Kidney glomerular epithelial cell (primary cell): ENCODE data around the gene PPFIA1.

Source experiments
- DNase-seq: peaks from one replicate; lab custom pipeline; 2025; lab: John Stamatoyannopoulos, UW

PPFIA1 gene

DNA sequence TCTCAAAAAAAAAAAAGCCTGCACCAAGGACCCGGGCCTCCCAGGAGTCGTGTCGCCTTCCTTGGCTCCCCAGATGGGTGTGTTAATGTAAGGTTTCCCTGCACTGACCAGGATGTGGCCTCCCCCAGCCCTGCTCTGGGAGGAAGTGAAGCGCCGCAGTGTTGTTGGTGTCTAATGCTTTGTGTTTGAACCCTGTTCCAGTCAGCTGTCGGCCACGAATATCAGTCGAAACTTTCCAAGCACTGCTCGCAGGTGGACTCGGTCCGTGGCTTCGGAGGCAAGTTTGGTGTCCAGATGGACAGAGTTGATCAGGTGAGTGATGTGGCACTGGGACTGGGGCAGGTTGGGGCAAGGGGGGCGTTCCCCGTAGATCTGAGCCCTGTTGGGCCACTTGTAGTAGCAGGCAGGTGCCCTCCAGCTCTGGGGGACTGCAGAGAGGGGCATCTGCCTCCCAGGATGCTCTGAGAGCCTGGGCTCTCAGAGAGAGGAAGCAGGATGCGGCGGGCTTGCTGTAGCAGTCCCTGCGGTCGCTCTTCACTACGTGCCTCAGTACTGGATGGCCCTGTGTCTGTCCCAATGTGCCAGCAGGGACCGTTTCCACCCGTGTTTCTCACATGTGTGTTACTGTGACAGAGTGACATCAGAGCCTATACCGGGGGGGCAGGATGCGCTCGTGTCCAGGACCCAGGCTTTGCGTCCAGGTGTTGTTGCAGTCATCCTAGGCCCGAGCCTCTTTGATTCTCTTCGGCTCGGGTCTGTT is 144.0 kb downstream of the PPFIA1 start:
- no peak for DNase-seq

GRCh38 chr11:70415191-70415590 is 144.7 kb downstream of the PPFIA1 start:
- peak; percentile 13 for DNase-seq

DNA sequence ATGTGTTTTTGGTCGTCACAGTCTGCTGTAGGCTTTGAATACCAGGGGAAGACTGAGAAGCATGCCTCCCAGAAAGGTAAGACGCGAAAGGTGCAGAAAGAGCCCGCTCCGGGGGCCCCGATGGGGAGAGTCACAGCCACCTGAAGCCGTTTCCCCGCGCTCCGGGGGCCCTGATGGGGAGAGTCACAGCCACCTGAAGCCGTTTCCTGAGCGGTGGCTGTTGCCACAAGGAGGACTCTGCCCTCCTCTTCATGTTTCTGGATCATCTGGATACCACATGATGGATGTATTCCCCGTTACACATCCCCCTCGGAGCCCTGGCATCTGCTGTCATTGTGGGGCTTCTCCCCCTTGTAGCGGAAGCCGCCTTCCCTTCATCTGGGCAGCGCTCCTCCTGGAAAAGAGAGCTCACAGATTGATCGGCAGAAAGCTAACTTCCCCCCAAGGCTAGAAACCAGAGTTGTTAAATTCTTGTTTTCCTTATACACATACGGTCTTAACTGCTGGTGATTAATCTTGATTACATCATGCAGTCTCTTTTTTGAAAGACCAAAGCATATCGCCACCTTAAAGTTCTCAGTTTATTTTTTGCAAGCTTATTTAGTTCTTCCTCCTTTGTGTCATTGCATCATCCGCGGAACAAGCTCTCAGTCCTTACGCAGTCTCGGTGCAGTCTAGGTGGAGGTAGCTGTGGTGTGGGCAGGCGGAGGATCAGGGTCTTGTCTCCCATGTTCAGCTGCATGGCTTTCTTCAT is 145.3 kb downstream of the PPFIA1 start:
- DNase-seq, result no peak

GRCh38 chr11:70416881-70417280 is 146.4 kb downstream of the PPFIA1 start:
- no peak for DNase-seq

GRCh38 chr11:70418130-70418529 is 147.6 kb downstream of the PPFIA1 start:
- DNase-seq, result no peak

DNA sequence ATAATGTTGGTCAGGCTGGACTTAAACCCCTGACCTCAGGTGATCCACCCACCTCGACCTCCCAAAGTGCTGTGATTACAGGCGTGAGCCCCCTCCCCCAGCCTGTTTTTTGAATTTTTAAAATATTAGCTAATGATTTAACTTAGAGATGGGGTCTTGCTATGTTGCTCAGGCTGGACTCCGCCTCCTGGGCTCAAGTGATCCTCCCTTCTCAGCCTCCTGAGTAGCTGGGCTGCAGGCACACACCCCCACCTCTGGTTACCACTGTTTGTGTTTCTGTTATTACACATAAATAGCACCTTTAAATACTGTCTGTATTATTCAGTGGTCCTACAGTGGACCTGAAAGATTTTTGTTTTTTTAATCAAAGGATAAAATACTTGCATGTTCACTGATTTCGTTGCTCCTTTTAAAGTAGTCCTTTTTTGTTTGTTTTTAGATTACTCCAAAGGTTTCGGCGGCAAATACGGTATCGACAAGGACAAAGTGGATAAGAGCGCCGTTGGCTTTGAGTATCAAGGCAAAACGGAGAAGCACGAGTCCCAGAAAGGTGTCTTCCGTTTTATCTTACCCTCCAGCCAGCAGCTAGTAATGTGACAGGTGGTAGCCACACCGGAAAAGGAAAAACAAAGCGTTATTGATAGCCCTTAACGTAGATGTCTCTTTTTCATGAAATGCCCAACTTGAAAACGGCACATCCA is 149.0 kb downstream of the PPFIA1 start:
- DNase-seq, result no peak

- DNase-seq, result peak; percentile 7
Measured at GRCh38 chr11:70420008-70420464, 149.5 kb downstream of the PPFIA1 start.

DNA sequence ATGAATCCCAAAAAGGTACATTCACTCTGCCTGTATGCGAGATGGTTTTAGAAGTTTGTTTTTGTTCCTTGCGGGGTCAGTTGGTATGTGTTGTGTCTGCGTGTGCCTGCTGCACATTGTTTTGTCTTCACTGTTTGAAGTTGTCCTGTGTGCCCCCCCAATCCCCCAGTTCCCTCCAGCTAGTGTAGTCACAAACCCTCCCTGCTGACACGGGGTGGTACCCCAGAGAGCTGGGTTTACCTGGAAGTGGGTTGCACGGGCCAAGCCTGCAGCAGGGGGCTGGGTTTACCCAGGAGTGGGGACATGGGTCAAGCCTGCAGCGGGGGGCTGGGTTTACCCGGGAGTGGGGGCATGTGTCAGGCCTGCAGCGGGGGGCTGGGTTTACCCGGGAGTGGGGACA is 150.0 kb downstream of the PPFIA1 start:
- DNase-seq, result no peak

- DNase-seq, result no peak
Measured at GRCh38 chr11:70421123-70421522, 150.6 kb downstream of the PPFIA1 start.

DNA sequence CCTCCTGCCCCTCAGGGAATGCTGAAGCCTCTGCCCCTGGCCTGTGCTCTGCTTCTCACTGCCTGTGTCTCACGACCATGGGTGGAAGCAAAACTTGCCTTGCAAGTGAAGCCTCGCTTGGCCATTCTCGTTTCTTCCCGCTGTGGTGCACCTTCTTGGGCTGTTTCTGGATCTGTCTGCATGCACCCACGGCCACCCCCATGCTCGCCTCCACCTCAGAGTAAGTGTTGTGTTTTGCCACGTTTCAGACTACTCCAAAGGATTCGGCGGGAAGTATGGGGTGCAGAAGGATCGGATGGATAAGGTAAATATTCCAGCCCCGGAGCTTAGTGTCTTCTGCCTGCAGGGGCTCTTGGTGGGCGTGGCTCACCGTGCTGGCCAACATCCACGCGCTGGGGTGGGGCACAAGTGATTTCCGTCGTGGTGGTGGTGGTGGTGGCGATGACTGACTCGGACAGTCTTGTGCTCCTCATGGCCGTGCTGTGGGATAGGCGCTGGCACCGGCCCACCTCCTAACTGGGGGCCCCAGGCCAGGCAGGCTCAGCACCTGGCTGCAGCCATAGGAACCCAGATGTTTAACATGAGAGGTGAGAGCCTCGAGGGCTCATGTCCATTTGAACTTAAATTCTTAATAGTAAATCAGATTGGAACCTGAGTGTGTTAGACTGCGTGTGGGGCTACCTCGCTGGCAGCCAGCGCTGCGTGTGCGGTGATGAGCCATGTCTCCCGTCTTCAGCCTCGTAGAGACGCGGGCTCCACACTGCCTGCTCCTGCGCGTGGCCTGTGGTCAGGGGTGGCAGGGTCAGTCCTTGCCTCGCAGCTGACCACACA is 152.4 kb downstream of the PPFIA1 start:
- DNase-seq, result no peak

DNA sequence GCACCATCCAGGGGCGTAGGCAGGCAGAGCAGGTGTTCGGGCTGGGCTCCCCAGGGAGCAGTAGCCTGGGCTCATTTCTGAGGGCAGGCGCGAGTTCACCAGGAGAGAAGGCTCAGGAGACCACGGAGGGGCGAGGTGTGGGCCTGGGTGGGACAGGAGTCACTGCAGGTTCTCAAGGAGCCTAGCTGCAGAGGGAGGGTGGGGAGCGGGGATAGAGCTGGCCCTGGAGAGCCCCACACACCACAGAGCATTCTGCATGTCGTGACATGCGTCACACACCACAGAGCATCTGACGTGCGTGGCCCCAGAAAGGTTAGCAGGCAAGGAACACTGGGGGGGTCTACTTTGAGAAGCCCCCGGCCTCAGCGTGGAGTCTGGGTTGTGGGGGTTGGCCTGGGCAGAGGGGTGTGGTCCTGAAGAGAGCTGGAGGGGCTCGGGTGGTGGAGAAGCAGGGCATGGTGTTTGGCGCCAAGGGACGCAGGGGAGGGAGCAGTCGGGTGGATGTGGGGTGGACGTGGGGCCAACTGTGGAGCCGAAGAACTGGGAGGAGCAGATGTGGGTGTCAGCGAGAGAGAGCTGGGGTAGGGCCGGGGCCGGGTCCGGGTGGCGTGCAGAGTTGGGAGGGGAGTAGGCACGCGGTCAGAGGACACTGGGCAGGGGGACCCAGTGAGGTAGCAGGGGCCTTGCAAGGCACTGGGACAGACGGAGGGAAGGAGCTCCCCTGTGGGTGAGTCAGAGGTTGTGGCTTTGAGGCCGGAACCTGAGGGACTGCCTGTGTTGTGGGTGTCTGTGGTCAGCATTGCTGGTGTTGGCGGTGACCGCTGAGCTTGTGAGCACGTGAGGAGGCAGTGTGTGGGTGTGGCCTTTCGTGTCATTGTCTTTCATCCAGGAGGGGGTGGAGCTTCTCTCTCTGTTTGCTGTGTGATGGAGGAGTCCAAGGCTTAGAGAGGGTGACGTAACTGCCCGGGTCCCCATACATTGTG is 153.3 kb downstream of the PPFIA1 start:
- DNase-seq, result peak; percentile 23

DNA sequence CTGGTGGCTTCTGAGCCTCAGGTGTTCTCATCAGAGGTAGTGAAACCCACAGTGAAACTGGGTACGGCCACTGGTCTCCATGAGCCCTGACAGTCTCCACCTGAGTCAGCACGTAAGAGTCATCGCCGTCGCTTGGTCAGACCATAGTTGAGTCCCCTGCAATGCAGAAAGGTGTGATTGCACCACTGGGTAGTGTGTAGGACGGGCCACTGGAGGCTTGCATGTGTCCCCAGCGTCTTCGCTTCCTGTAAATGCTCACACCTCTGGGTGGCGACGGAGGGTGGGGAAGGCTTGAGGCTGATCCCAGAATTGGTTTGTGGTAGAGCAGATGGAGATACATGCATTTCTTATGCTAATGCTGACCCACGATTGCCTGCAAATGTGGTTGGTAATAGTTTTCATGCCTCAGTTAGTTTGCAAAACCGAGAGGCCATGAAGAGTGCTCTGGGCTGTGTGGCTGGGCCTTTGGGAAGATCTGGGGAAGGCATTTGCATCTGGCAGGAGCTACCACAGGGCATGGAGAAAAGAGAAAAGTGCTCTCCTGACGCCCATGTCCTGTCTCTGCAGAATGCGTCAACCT is 154.4 kb downstream of the PPFIA1 start:
- DNase-seq, result no peak

DNA sequence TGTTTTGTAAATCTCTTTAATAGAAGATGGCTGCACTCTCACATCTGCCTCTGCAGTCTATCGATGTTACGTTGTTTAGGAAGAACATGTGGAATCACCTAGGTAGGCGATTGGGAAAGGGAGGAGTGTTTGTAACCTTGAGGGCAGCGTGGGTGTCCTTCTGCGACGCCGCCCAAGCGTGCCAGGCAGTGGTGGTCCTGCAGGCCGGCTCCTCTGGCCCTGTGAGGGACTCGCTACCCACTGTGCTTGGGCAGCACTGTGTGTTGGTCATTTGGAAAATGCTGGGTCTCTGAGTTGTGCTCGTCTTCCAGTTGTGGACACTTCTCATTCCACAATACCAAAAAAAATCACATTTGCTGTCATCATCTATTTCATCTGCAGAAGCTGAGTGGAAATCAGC is 156.9 kb downstream of the PPFIA1 start:
- no peak for DNase-seq

DNA sequence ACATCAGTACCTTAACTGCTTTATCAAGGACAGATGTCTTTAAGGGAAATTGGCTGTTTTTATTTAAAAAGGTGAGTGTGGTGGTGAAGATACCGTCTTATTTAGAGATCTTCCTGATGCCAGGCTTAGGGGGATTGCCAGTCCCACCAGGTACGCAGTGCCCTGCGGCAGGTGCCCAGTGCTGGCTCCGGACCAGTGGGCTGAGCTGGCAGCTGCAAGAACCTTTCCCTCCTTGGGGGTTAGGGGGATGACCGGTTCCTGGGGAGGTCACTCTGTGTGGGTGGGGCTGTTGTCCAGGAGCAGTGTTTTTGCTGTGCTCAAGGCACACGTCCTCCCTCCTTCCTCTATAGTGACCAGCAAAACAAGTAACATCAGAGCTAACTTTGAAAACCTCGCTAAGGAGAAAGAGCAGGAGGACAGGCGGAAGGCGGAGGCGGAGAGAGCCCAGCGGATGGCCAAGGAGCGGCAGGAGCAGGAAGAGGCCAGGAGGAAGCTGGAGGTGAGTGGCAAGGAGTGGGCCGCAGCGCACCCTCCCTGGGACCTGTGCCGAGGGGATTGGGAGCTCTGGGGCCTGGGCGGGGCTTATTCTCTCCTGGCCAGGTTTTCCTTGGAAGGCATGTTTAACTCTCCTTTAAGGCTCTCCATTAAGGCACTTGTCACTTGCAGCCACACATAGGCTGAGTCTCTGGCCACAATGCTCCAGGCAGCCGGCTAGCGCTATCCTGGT is 158.4 kb downstream of the PPFIA1 start:
- DNase-seq, result no peak

DNA sequence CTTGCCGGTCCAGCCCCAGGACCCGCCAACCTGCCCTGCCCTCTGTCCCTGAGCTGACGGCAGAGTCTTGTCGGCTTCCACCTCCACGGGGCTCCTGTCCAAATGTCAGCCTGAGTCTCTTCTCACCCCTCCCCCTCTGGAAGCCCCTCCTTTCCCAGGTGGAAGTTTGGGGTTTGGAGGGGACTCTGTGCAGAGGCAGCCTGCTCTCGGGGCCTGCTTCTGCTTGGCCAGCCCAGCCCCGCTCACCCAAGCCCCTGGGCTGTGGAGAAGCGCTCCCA is 158.9 kb downstream of the PPFIA1 start:
- DNase-seq, result no peak

DNA sequence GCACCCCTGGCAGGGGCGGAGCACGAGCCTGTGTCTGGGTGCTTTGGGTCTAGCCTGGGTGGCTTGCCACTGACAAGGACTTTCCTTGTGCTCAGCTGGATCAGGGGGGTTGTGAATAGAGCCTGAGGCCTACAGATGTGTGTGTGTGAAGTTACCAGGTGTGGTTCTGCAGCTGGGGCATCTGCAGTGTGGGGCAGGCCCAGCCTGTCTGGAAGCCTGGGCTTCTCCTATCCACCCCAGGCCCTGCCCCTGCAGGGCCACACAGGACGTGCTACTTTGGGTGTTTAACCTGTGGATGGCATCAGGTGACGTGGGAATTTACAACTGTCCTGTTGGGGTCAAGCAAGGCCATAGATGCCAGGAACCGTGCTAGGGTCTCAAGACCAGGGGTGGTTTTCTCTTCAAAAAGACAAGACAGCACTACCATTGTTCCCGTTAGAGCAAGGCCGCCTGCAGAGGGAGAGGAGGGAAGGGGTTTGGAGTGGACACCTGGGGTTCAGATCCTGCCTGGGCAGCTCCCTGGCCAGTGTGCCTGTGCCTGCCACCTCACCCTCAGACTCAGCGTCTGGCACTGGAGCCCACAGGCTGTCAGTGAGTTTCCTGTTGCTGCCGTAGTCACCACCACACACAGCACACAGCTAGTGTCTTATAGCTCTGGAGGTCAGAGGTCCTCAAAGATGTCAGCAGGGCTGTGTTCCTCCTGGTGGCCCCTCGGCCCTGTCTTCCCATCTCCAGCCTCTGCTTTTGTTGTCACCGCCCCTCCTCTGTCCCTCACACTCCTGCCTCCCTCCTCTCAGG is 159.4 kb downstream of the PPFIA1 start:
- no peak for DNase-seq

GRCh38 chr11:70430671-70431574 is 160.4 kb downstream of the PPFIA1 start:
- no peak for DNase-seq

- DNase-seq, result no peak
Measured at GRCh38 chr11:70431611-70432010, 161.1 kb downstream of the PPFIA1 start.
